HG03575 (cell line): ENCODE results near the gene INSIG1.

Experiments used
- ATAC-seq: cut with Tn5 transposase; IDR thresholded peaks from one replicate; pipeline ENCODE4 v1.9.1; 2021; ENCODE audit not compliant: unreplicated experiment, insufficient number of reproducible peaks, low FRiP score; ENCODE audit errors: extremely low read depth

INSIG1 gene

GRCh38 chr7:155296788-155297516 is 726 bp upstream of the INSIG1 start:
- ATAC-seq: peak; percentile 2

- ATAC-seq: no peak
These were observed 683 bp downstream of the INSIG1 start for GRCh38 chr7:155298288-155298833.

GRCh38 chr7:155298834-155299534 is 1.3 kb downstream of the INSIG1 start:
- peak; percentile 58 for ATAC-seq

DNA sequence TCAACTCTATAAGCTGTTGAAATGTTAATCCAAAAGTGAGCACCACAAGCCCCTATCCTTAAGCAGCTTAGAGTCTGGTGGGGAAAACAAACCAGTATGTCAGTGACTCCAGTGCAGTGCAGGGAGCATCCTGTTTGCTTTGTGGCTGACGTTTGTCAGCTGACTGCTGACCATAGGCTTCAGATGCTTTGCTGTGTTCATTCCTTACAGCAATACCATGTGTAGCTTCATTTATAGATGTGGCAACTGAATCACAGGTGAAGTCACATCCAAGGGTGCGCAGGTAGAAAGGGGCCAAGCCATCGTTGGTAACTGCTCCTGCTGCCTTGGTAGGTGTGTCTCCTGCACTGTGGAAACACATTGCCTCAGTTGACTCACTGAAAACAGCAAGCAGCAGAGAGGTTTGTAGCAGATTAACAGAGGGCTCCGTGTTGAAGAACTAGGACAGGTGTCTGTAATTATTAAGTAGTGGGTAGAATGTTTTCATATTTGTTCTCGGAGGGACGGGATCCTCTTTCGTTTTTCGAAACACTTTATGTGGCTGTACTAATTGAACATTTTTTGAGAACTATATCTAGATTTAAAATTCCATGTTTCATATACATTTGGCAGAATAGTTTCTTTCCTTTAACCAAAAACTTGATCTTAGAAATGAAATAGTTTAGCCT is 2.0 kb downstream of the INSIG1 start:
- no peak for ATAC-seq

DNA sequence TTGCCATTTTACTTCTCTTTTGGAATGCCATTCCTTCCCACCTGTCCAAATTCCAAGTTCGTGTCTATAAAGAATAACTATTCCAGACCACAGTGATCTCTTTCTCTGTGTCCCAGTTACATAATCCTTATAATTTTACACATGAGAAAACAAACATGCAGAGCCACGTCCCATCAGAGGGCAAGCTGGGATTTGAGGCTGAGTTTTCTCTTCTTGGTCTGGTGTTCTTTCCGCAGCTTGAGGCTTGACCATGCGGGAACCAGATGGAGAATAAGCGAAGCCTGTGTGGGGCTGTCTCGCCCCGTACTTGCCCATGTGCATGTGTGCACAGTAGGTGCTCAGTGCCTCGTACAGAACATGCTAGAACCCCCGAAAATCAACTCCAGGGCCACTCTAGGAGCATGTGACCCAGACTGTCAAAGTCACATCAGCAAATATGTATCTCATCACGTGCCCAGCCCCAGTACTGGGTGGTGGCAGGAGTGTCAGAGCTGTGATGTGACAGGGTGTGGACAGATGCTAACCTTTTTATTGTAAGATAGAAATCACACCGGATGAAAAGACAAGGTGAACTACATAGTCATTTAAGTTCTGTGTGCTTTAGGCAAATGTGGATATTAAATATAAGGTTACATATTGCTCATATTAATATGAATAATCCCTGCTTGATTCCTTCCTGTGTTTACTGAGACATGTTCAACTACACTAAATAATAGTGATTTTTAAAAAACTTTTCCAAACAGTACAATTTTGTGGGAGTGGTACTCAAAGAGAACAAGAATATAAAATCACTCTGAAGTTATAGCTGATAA is 3.2 kb downstream of the INSIG1 start:
- no peak for ATAC-seq

DNA sequence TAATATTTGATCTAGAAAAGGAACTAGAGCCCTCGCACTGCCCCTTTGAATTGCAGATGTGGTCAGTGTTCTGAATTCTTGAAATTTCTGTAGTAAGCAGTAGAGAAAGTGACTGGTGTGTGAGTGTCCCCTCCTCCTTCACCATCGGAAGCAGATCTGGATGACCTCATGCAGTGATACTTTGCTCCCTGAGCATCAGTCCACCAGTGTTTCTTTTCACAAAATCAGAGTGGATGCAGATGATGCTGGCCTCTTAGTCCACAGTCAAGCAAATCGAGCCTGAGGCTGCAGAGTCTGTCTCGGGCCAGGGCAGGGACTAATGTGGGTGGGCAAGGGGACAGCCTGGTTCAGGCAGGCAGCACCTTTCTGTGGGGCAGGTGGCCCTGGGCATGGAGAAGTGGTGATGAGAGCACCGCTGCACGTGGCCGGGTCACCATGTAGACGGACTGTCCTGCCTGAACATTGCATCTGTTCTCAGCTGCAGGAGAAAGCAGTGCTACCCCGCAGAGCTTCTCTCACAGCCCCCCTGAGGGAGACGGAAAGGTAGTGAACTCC is 5.4 kb downstream of the INSIG1 start:
- no peak for ATAC-seq

- ATAC-seq: no peak
These were observed 6.2 kb downstream of the INSIG1 start for GRCh38 chr7:155303897-155304296.

GRCh38 chr7:155305231-155305904 is 7.7 kb downstream of the INSIG1 start:
- no peak for ATAC-seq

- ATAC-seq: no peak
These were observed 9.2 kb downstream of the INSIG1 start for GRCh38 chr7:155306673-155307470.

DNA sequence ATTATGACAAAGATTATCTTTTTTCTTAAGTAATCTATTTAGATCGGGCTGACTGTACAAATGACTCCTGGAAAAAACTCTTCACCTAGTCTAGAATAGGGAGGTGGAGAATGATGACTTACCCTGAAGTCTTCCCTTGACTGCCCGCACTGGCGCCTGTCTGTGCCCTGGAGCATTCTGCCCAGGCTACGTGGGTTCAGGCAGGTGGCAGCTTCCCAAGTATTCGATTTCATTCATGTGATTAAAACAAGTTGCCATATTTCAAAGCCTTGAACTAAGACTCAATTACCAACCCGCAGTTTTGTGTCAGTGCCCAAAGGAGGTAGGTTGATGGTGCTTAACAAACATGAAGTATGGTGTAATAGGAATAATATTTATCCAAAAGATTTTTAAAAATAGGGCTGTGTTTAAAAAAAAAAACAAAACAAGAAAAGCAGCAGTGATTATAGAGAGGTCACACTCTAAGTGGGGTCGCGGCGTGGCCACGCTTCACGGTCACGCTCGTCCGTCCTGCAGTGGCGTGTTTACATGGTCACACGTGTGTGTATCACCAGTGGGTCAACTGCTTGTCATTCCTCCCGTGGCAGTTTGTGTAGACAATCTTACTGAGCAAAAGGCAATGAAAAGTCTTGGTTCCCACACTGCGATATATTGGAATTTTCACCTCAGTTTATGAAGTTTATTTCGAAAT is 10.8 kb downstream of the INSIG1 start:
- no peak for ATAC-seq

DNA sequence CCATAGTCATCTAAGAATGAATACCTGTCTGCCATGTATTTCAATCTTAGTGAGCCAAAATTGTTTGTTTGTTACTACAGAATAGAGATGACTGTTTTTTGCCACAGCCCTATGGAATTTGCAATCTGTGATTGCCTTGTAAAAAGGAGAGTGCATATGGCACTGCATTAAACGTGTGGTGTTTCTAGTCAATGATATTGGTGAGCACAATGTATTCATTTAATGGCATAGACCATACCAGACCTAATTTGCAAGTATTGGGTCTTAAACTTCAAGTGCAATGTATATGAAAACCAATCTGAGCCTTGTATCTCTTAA is 11.3 kb downstream of the INSIG1 start:
- no peak for ATAC-seq

- no peak for ATAC-seq
These were observed 12.9 kb downstream of the INSIG1 start for GRCh38 chr7:155310425-155311114.

- ATAC-seq: no peak
These were observed 14.3 kb downstream of the INSIG1 start for GRCh38 chr7:155311826-155312537.

- no peak for ATAC-seq
These were observed 15.0 kb downstream of the INSIG1 start for GRCh38 chr7:155312633-155313032.

- no peak for ATAC-seq
These were observed 15.4 kb downstream of the INSIG1 start for GRCh38 chr7:155313096-155313495.

DNA sequence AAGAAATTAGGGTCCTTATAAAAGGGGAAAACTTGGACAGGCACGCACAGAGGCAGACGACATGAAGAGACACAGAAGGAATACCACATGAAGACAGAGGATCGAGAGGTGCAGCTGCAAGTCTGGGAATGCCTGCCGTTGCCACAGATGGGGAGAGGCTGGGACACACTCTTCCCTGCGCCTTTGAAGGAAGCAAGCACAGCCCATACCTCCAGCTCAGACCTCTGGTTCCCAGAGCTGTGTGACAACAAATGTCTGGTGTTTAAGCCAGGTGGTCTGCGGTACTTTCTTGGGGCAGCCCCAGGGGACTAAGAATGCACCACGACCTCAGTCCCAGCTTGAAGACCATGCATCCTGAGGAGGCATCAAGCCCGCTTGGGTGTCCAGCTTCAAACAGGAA is 18.3 kb downstream of the INSIG1 start:
- ATAC-seq: no peak
